Stimulated activated naive CD4-positive, alpha-beta T cell (primary cell): Measurements from ENCODE around the gene TRIM17.

Experiments used
- DNase-seq, 6 experiments: peaks; one replicate each; lab custom pipeline; 2025; lab: John Stamatoyannopoulos, UW

TRIM17 gene

DNA sequence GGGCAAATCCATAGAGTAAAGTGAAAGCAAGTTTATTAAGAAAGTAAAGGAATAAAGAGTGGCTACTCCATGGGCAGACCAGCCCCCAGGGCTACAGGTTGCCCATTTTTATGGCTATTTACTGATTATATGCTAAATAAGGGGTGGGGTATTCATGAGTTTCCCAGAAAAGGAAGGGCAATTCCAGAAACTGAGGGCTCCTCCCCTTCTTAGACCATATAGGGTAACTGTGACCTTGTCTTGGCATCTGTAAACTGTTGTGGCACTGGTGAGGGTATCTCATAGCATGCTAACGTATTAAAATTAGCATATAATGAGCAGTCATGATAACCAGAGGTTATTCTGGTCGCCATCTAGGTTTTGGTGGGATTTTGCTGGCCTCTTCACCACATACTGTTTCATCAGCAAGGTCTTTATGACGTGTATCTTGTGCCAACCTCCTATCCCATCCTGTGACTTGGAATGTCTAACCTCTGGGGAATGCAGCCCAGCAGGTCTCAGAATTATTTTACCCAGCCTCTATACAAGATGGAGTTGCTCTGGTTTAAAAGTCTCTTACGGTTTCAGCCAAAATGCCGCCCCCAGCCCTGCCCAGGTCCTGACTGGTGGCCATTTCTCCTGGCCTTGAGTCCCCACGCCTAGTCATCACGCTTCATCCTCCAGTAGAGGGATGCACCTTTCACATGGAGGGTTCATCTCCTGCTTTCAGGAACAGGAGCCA, 982 bp upstream of the TRIM17 start:
- DNase-seq = no peak

- no peak for DNase-seq
Measured at GRCh38 chr1:228417061-228417460, 400 bp upstream of the TRIM17 start.

- peak in 2 of 6 experiments; percentile 18 to 32 for DNase-seq
Measured at GRCh38 chr1:228415853-228416216, 826 bp downstream of the TRIM17 start.

DNA sequence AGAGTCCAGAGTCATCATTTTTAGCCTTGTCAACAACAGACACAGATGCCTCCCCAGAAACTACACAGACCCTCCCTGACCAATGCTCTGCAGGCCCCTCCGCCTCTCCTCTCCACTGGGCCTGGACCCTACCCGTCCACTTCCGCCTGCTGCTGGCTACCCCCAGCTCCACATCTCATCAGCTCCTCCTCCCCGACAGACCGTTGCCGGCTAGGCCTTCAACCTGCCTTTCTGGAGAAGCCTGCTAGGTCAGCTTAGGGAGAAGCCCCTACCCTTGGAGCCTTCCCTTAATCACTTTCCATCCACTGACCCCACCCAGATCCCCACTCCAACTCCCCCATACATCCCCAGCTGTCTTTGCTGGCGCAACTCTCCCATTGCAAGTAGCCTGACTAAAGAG, 1.4 kb downstream of the TRIM17 start:
- DNase-seq = no peak

DNA sequence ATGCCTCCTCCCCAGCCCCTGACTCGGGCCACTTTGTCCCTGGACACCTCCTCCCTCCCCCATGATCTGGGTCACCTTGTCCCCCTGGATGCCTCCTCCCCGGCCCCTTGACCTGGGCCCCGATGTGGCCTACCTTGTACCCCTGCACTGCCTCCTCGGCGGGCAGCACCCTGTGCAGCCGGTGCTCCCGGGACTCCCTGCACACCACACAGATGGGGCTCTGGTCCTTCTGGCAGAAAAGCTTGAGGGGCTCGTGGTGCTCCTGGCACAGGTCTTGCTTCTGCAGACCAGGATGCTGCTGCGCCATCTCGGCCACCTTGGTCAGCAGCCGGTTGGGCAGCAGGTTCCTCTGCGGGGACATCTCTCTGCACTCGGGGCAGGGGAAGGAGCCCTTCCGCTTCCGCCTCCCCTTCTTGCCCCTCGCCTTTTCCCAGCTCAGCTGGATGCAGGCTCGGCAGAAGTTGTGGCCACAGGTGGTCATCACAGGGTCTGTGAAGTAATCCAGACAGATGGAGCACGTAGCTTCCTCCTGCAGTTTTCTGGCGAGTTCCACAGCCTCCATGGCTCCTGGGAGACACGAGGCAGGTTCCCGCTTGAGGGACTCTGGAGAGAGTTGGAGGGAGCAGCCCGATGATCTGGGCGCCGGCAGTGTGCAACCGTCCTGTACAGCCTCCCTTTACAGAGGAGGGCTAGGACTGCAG, 2.0 kb downstream of the TRIM17 start:
- DNase-seq = no peak

GRCh38 chr1:228413241-228414010, 3.2 kb downstream of the TRIM17 start:
- DNase-seq = no peak

DNA sequence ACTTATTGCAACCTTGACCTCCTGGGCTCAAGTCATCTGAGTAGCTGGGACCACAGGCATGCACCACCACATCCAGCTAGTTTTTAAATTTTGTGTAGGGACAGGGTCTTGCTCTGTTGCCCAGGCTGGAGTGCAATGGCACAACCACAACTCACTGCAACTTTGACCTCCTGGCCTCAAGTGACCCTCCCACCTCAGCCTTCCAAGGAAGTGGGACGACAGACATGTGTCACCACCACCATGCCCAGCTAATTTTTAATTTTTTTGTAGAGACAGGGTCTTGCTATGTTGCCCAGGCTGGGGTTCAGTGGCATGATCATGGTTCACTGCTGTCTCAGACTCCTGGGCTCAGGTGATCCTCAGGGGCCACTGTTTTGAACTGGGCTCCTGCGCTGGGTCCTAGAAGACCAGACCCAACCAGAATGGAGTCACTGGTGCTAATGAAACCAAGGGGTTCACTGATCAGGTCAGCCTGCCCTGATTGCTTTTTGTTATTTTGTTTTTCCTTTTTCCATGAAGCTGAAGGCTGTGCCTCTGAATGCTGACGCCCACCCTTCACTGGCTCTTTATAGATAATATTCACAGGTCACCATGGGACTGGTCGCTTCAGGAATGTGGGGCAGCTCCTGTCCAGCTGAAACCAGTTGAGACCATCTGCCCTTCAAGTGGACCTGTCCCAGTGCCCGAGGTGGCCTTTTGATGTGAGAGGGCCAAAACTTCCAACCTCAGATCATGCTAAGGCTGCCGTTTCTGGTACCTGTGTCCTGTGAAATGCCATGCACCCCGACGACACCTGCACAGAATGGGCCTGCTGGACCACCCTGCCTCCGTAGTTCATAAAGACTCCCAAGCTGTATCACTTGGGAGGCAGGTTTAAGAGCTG, 4.9 kb downstream of the TRIM17 start:
- no peak for DNase-seq

DNA sequence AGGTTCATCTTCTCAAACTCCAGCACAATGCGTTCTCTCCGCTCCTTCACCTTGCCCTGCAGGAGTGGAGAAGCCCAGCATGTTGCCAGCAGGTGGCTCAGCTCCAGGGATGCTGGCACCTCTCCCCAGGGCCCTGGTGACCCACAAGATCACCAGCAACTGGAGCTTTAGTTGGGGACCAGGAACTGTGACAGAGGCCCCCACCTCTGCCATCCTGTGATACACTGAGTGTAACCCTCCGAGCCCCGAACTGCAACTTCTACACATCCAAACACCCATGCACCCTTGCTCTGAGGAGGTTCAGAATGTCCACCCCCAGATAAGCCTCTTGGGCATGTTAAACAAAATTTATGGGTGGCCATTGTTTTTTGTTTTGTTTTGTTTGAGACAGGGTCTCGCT, 5.5 kb downstream of the TRIM17 start:
- DNase-seq = no peak

GRCh38 chr1:228410671-228411070, 6.0 kb downstream of the TRIM17 start:
- DNase-seq = no peak

DNA sequence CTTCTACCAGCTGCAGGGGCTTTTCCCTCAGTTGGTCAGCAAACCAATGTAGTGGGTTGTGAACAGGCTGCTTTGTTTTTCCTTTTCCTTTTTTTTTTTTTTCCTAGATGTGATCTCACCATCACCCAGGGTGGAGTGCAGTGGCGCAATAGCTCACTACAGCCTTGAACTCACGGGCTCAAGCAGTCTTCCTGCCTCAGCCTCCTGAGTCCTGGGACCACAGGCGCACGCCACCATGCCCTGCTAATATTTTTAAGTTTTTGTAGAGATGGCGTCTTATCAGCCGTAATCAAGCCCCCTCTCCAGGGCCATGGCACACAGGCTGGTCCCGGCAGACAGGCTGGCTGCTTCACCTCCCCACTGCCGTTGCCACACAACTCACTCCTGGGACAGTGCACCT, 6.6 kb downstream of the TRIM17 start:
- DNase-seq = no peak

DNA sequence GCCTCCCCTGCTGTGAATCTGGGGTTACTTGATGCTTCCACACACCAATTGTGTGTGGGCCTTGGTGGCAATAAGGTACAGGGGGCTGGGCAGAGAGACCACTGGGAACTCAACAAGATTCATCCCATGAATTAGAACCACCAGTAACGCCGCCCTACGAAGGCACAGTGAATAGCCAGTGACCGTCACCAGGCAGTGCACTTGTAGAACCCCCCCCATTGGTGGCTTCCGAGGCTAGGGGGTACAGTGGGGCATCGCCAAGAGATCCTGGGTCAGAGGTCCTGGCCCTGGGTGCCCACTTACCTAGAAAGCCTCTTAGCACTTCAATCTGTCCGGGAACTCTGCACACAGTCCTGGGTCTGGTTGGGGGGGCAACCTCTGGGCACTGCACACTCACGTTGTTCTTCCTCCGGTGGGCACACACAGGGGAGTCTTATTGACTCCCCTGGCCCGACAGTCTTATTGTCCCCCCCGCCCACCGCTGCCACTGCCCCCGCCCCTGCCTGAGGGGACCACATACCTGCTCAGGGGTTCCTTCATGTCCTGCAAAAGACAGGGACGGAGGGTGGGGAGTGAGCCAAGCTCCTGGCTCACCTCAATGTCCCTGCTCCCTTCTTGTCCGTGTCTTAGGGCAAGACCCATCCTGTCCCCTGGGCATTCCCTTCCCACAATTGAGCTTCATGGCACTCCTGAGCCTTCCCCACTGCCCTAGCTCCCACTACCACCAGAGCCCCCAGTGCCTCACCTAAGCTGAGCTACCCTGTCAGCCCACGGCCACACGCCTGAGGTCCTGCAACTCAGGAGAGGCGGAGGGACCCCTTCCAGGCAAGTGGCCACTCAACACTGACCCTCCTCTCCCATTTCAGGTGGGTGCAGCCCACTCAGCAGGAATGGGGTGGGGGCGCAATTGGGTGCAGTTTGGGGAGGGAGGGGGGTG, 7.5 kb downstream of the TRIM17 start:
- DNase-seq = no peak

DNA sequence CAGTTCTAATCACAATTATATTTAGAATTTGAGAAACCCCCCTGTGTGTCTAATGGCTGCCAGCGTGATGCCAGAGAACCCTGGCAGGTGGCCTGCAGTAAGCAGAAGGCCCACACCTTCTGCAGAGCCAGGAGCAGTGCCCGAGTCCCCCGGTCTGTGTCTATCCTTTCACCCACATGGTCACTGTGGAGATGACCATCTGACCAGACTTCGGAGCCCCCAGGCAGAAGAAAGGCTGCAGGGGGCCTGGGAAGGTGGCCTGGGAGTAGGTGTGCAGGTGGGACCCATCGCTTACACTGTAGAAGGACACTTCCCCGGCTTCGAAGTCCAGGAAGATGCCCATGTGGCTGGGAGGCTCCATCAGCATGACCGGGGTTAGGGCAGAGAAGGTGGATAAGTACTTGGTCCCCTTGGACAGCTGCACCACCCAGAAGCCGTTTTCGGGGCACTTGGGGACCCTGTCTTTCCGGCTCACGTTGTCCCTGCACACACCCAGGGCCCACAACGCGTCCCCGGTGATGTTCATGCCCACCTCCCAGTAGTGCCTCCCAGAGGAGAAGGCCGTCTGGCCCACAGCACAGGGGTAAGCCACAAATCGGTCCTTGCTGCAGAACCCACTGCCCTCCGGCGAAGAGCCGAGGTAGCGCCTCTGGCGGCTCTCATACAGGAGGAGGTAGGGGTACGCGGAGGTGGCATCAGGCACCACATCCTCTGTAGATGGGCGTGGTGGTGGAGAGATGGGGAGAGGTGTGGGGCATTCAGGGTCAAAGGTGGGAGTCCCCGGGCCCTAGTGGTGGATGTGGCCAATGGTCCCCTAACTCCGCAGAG, 8.4 kb downstream of the TRIM17 start:
- no peak for DNase-seq

DNA sequence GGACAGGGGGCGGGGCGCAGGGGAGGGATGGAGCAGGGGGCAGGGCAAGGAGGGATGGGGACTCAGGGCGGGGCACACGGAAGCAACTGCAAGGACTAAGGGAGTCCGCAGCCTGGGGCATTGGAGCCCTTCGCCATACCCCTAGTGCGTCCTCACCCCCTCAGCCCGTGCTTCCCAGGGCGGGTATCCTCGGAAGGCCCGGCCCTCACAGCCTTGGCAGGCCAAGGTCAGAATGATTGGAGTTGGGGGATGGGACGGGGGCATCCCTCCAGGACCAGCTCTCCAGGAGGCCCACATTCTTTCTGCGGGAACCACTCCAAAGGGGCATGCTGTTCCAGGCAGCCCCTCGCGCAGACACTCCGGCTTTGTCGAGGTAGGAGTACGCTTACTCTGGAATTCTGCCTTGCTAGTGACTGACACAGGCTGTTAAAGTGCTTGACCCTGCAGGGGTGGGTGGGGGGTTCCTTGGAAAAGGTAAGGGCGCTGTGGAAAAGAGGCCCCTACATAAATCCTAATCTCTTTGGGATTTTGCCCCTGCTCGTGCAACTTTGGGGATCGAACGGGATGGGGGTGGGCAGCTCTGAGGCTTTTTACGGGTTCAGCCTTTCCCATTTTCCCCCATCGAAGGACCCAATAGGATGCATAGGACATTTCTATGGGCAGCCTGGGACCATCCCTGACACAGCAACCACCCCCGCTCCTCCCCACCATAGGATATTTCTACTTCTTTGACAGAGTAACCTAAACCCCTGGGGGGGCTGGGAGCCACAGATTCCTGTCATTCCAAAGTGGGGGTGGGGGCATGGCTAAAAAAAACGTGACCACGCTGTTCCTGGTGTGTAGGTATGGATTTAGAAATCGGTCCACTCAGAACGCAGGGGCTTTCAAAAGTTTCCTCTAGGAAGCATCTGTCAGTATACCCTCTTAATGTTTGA, 9.3 kb downstream of the TRIM17 start:
- DNase-seq = no peak

DNA sequence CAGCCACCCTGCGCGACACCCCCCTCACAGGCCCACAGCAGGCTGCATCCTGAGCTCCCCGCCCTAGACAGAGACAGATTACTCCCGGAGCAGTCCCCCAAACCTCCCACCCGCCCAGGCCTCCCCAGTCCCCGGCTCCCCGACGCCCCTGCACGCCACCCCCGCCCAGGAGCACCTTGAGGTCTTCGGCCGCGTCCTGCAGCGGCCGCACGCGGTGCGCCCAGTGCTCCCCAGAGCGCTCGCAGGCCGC, 10.8 kb downstream of the TRIM17 start:
- DNase-seq = peak in 1 of 6 experiments; percentile 32

- no peak for DNase-seq
Measured at GRCh38 chr1:228405200-228405978, 11.3 kb downstream of the TRIM17 start.

DNA sequence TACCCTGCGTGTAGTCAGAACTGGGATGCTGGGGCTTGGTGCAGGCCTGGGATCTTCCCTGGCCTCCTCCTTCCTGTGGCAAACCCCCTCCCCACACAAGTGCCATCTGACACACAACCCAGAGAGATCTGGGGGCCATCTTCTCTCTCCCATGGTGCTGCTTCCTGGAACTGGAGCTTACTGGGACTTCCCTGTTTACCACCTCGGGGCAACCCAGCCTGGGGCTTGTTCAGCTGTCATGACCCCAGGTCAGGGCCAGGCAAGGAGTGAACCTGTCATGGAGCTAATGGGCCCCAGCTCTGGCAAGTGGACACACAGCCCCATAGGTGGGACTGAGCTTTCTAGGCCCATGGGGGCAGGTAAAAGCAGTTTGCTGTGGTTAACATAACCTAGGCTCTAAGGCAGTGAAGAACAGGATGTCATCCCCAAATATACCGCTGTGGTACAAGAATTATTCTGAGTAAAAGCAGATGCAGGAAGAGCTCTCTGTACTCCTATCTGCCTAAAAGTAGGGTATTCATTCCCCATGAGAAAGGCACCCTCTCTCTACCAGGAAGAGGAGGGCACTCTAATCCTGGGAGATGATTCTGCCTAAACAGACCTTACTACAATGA, 12.4 kb downstream of the TRIM17 start:
- DNase-seq = peak in 1 of 6 experiments; percentile 16

DNA sequence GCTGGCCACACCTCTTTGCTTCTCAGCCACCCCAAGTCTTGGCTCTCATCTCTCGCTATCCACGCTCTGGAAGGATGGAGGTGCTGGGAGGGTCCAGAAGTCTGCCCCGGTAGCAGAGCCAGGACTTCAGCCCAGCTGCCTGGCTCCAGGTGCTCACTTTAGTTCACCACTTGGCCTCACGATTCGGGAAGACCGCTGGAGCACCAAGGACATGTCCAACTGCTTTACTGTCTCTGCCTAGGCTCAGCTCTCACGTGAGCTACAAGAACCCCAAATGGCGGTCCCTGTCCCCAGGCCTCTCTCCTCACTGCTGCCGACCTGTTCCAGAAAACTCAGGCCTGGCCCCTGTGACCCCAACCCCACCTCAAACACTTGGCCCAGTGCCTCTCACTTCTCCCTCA, 13.4 kb downstream of the TRIM17 start:
- no peak for DNase-seq

GRCh38 chr1:228402641-228403025, 14.0 kb downstream of the TRIM17 start:
- no peak for DNase-seq
